HepG2 (cell line): ENCODE data around the gene P2RX6. TPM values are rescaled to one million over a fixed set of nuclear protein-coding genes. Genes with fewer than 3 reads are reported as not detected.

Source experiments
- ATAC-seq: fragments of 200-7000 bp; cut with Tn5 transposase; 3 replicates; pipeline ENCODE4 v1.9.1; 2020; ENCODE audit warnings: mild to moderate bottlenecking, moderate library complexity
- BruUV-seq: library from RNA; stranded (reverse); fragments of 400-500 nt; replicated peaks from 2 replicates; lab custom pipeline; 2021; lab: Mats Ljungman, UMichigan
- CTCF ChIA-PET: fragments of 300-600 bp; formaldehyde crosslinking; extraction: SDS; loops from one replicate; lab custom pipeline; 2021; ENCODE audit warnings: low total read pairs, inconsistent platforms, low intra/inter-chr PET ratio; lab: Yijun Ruan, JAX
- POLR2A ChIA-PET: fragments of 350-600 bp; sonication (Branson Sonifier 250); formaldehyde crosslinking; loops from one replicate; lab custom pipeline; 2020; ENCODE audit warnings: antibody characterized with exemption, inconsistent platforms; lab: Yijun Ruan, JAX
- DNase-seq: peaks from one replicate; pipeline ENCODE4 v3.0.0-alpha.2; 2015; ENCODE audit warnings: low spot score
- FAIRE-seq: peaks from 3 replicates; lab custom pipeline; 2011; peaks lifted over from hg19 to GRCh38; lab: Jason Lieb, UNC
- H2AFZ ChIP-seq: one replicate; pipeline ENCODE4 v1.6.1; 2011; ENCODE audit warnings: low read length, inconsistent platforms
- H3K27ac ChIP-seq: fragments of 300-600 bp; 3 replicates; pipeline ENCODE4 v1.8.0; 2011; ENCODE audit warnings: mixed run types, mild to moderate bottlenecking, mixed read lengths, low read length, inconsistent platforms; ENCODE audit not compliant: insufficient read depth; ENCODE audit errors: extremely low read length
- H3K27me3 ChIP-seq, 2 experiments: fragments of 200-600 bp in 1 of 2; 2 replicates in 1 of 2; 3 replicates in 1 of 2; pipeline versions ENCODE4 v1.6.0 to v1.8.0; 2011; ENCODE audit warnings: low read length in 2 of 2, mild to moderate bottlenecking in 2 of 2, moderate library complexity in 2 of 2, inconsistent platforms in 1 of 2; ENCODE audit not compliant: insufficient read depth in 2 of 2, control insufficient read depth in 1 of 2
- H3K36me3 ChIP-seq, 2 experiments: fragments of 200-600 bp in 1 of 2; replicated peaks in 1 of 2; 2 replicates in 1 of 2; 3 replicates in 1 of 2; pipeline versions ENCODE4 v1.5.1 to v1.8.0; 2011; ENCODE audit warnings: low read length in 2 of 2, inconsistent platforms in 1 of 2; ENCODE audit not compliant: insufficient read depth in 2 of 2, control insufficient read depth in 1 of 2
- H3K4me1 ChIP-seq: 2 replicates; pipeline ENCODE4 v1.5.1; 2012; ENCODE audit warnings: low read length, inconsistent platforms; ENCODE audit not compliant: insufficient read depth
- H3K4me2 ChIP-seq: 2 replicates; pipeline ENCODE4 v1.6.0; 2011; ENCODE audit warnings: low read depth, low read length, inconsistent platforms
- H3K4me3 ChIP-seq, 3 experiments: fragments of 200-600 bp in 1 of 3; sonication (generic), shearing (Covaris generic) in 1 of 3; replicated peaks in 1 of 3; 2 replicates each; pipeline ENCODE4 v1.5.1; 2011 to 2016; ENCODE audit warnings: low read length in 3 of 3, inconsistent platforms in 2 of 3, low read depth in 2 of 3, mild to moderate bottlenecking in 2 of 3, control low read depth in 1 of 3, mixed read lengths in 1 of 3; ENCODE audit not compliant: insufficient read depth in 1 of 3
- H3K79me2 ChIP-seq: one replicate; pipeline ENCODE4 v1.6.1; 2011; ENCODE audit warnings: low read length, inconsistent platforms; ENCODE audit not compliant: insufficient read depth
- H3K9ac ChIP-seq: 2 replicates; pipeline ENCODE4 v1.6.0; 2011; ENCODE audit warnings: mild to moderate bottlenecking, low read depth, low read length, inconsistent platforms; ENCODE audit not compliant: insufficient read depth
- H3K9me3 ChIP-seq: 2 replicates; pipeline ENCODE4 v1.5.1; 2012; ENCODE audit warnings: mild to moderate bottlenecking, low read length
- H4K20me1 ChIP-seq: 2 replicates; pipeline ENCODE4 v1.6.0; 2011; ENCODE audit warnings: inconsistent platforms, mild to moderate bottlenecking, low read length, moderate library complexity; ENCODE audit not compliant: insufficient read depth
- AHR ChIP-seq: IDR thresholded peaks from 2 replicates; pipeline ENCODE4 v1.6.1; 2018; ENCODE audit warnings: missing genetic modification reagents, missing compliant biosample characterization
- ATF7-NPFF ChIP-seq: sonication (generic); formaldehyde crosslinking; IDR thresholded peaks from 2 replicates; pipeline ENCODE4 v1.8.1; 2023; ENCODE audit warnings: mild to moderate bottlenecking, low read depth, missing genetic modification reagents, moderate library complexity
- GTF2F1 ChIP-seq: fragments of 150-350 bp; IDR thresholded peaks from 2 replicates; pipeline ENCODE4 v1.6.1; 2014; ENCODE audit warnings: low read length
- NAIF1 ChIP-seq: sonication (generic); formaldehyde crosslinking; IDR thresholded peaks from 2 replicates; pipeline ENCODE4 v1.5.0; 2020; ENCODE audit warnings: mild to moderate bottlenecking, missing genetic modification reagents, borderline replicate concordance
- SNAI1 ChIP-seq: sonication (generic); formaldehyde crosslinking; IDR thresholded peaks from 2 replicates; pipeline ENCODE4 v1.5.0; 2020; ENCODE audit warnings: mild to moderate bottlenecking, missing genetic modification reagents, borderline replicate concordance
- SP2 ChIP-seq: sonication (generic); formaldehyde crosslinking; IDR thresholded peaks from 2 replicates; pipeline ENCODE4 v1.5.1; 2020; ENCODE audit warnings: mild to moderate bottlenecking, missing genetic modification reagents
- TFAP4 ChIP-seq: sonication (generic); IDR thresholded peaks from 2 replicates; pipeline ENCODE4 v1.6.1; 2016; ENCODE audit warnings: low read depth, borderline replicate concordance
- YEATS2 ChIP-seq: sonication (generic); formaldehyde crosslinking; IDR thresholded peaks from 2 replicates; pipeline ENCODE4 v1.4.0; 2020; ENCODE audit warnings: missing genetic modification reagents, borderline replicate concordance
- ZBTB21 ChIP-seq: sonication (generic); formaldehyde crosslinking; IDR thresholded peaks from 2 replicates; pipeline ENCODE4 v1.4.0; 2020; ENCODE audit warnings: missing genetic modification reagents
- ZNF580 ChIP-seq: IDR thresholded peaks from 2 replicates; pipeline ENCODE4 v1.6.1; 2016; ENCODE audit warnings: low read depth, borderline replicate concordance
- ZNF704 ChIP-seq: sonication (generic); formaldehyde crosslinking; IDR thresholded peaks from 2 replicates; pipeline ENCODE4 v1.8.1; 2023; ENCODE audit warnings: mild to moderate bottlenecking, inconsistent platforms, moderate library complexity, missing genetic modification reagents, borderline replicate concordance
- ZNF766 ChIP-seq: sonication (generic); formaldehyde crosslinking; IDR thresholded peaks from 2 replicates; pipeline ENCODE4 v1.5.0; 2020; ENCODE audit warnings: missing genetic modification reagents, borderline replicate concordance
- WGBS: methylation state at CpG from one replicate; pipeline ENCODE4 v1.1.6; 2017; ENCODE audit warnings: low lambda C conversion rate; 5-methylcytosine and 5-hydroxymethylcytosine counted together
- in situ Hi-C: cut with HindIII; loops from 2 replicates; pipeline ENCODE4 v1.10.0; 2017; ENCODE audit warnings: low pct_unique_long_range_greater_than_20kb; ENCODE audit not compliant: extremely low pct_ligation_motif_present
- intact Hi-C: fragments of 100-400 bp; cut with micrococcal nuclease; formaldehyde crosslinking; loops from one replicate; pipeline ENCODE4 v1.10.0; 2022; ENCODE audit not compliant: unreplicated experiment
- polyA plus RNA-seq, 8 experiments: library from polyadenylated mRNA; depleted of rRNA in 3 of 8; stranded (reverse) in 7 of 8; unstranded in 1 of 8; fragments of >200 nt; fragmentation: Illumina TruSeq in 4 of 8; extraction: Trizol in 4 of 8; gene quantifications; 2 replicates each; pipeline versions ENCODE4 v1.2.1 to v1.2.3, GENCODE V29; 2011 to 2016; ENCODE audit warnings: low read depth in 4 of 8, missing spikeins in 1 of 8, mixed read lengths in 1 of 8; ENCODE audit not compliant: insufficient read depth in 1 of 8
- total RNA-seq, 5 experiments: library from RNA; depleted of rRNA; stranded (reverse); fragments of >200 nt; fragmentation: Illumina TruSeq; extraction: Trizol; gene quantifications; 2 replicates each; pipeline ENCODE4 v1.2.3, GENCODE V29; 2016; ENCODE audit warnings: low read depth in 1 of 5

P2RX6 gene
- total and polyA plus RNA-seq, 2 of the 13 experiments (the other 11 are each of a cell fraction or from before 2014, with no cell fraction given), result 0.04 to 0.12 TPM

GRCh38 chr22:20994128-20994901 is 20.6 kb upstream of the P2RX6 start:
- Histone ChIP-seq H3K9me3 (no peaks in the 10 kb centered on the region), H4K20me1 (no peaks in the 10 kb centered on the region), H3K4me2 (no peak overlapping the region), H3K27me3 (no peaks in the 10 kb centered on the region), H3K9ac (no peak overlapping the region), H2AFZ (no peak overlapping the region), H3K4me1 (no peaks in the 10 kb centered on the region), H3K36me3 (peaks cover 3 to 41% of the 10 kb centered on the region in 2 experiments), H3K27ac (no peak overlapping the region), H3K79me2 (no peaks in the 10 kb centered on the region), H3K4me3 (no peak overlapping the region)
- 99% methylated on average over 12 of the region's 30 CpGs for WGBS
- FAIRE-seq, result no peak
- intact Hi-C loops, result no loop called here
- DNase-seq, result no peak
- BruUV-seq, result no TSS peak
- ATAC-seq, result no peak
- in situ Hi-C loops, result no loop called here
- TF ChIP-seq SNAI1 (no peak), GTF2F1 (no peak), ATF7-NPFF (no peak)
- CTCF ChIA-PET, result no interaction called here
- POLR2A ChIA-PET, result no interaction called here

GRCh38 chr22:20994902-20995241 is 20.1 kb upstream of the P2RX6 start:
- Histone ChIP-seq H3K27ac (no peak overlapping the region), H3K36me3 (peaks cover 5 to 47% of the 10 kb centered on the region in 2 experiments), H3K9ac (no peak overlapping the region), H3K79me2 (no peaks in the 10 kb centered on the region), H3K4me2 (no peak overlapping the region), H3K27me3 (no peaks in the 10 kb centered on the region), H3K4me1 (no peaks in the 10 kb centered on the region), H2AFZ (no peak overlapping the region), H3K9me3 (no peaks in the 10 kb centered on the region), H4K20me1 (no peaks in the 10 kb centered on the region), H3K4me3 (no peak overlapping the region)
- FAIRE-seq, result no peak
- ChIA-PET POLR2A (no interaction called here), CTCF (no interaction called here)
- in situ Hi-C loops, result no loop called here
- intact Hi-C loops, result no loop called here
- no TSS peak for BruUV-seq
- no peak for ATAC-seq
- WGBS, result 100% methylated on average over 8 of the region's 10 CpGs
- no peak for DNase-seq
- TF ChIP-seq ZBTB21 (CRISPR knock-in tag) (no peak), AHR (CRISPR knock-in tag) (no peak), ZNF704 (no peak), SP2 (CRISPR knock-in tag) (no peak), ZNF580 (CRISPR knock-in tag) (no peak), YEATS2 (CRISPR knock-in tag) (no peak), ZNF766 (CRISPR knock-in tag) (no peak), NAIF1 (CRISPR knock-in tag) (no peak), TFAP4 (no peak)
